ELF-1 (cell line): ENCODE measurements around the gene PEPD.

Source experiments
- DNase-seq: peaks from one replicate; pipeline ENCODE4 v3.0.0-alpha.2; 2016; ENCODE audit warnings: low read depth, low spot score

The PEPD gene

GRCh38 chr19:33512021-33512420, 9.6 kb downstream of the PEPD start:
- no peak for DNase-seq

GRCh38 chr19:33511346-33511745, 10.2 kb downstream of the PEPD start:
- no peak for DNase-seq

- DNase-seq: no peak
These were observed 11.0 kb downstream of the PEPD start for GRCh38 chr19:33510462-33511194.

GRCh38 chr19:33509774-33510173, 11.8 kb downstream of the PEPD start:
- no peak for DNase-seq

- DNase-seq: no peak
These were observed 12.5 kb downstream of the PEPD start for GRCh38 chr19:33508941-33509614.

- no peak for DNase-seq
These were observed 13.2 kb downstream of the PEPD start for GRCh38 chr19:33508431-33508830.

- no peak for DNase-seq
These were observed 13.6 kb downstream of the PEPD start for GRCh38 chr19:33508009-33508408.

- DNase-seq: no peak
These were observed 14.3 kb downstream of the PEPD start for GRCh38 chr19:33507021-33507956.

GRCh38 chr19:33506498-33506897, 15.1 kb downstream of the PEPD start:
- no peak for DNase-seq

GRCh38 chr19:33505823-33506222, 15.8 kb downstream of the PEPD start:
- DNase-seq: no peak

GRCh38 chr19:33505148-33505547, 16.4 kb downstream of the PEPD start:
- no peak for DNase-seq

GRCh38 chr19:33504058-33504444, 17.5 kb downstream of the PEPD start:
- no peak for DNase-seq

- DNase-seq: peak; percentile 30
These were observed 18.0 kb downstream of the PEPD start for GRCh38 chr19:33503433-33504057.

GRCh38 chr19:33503030-33503429, 18.6 kb downstream of the PEPD start:
- DNase-seq: no peak

GRCh38 chr19:33502521-33502920, 19.1 kb downstream of the PEPD start:
- no peak for DNase-seq

GRCh38 chr19:33501693-33502356, 19.8 kb downstream of the PEPD start:
- DNase-seq: no peak

GRCh38 chr19:33500991-33501390, 20.6 kb downstream of the PEPD start:
- DNase-seq: no peak

GRCh38 chr19:33500586-33500985, 21.0 kb downstream of the PEPD start:
- DNase-seq: no peak

GRCh38 chr19:33499671-33500506, 21.7 kb downstream of the PEPD start:
- no peak for DNase-seq

GRCh38 chr19:33499248-33499647, 22.3 kb downstream of the PEPD start:
- DNase-seq: no peak
